ENCODE results near the gene NEUROG1.

The NEUROG1 gene

GRCh38 chr5:135491552-135492318 is 44.0 kb downstream of the NEUROG1 start:
- DNase-seq: peak; percentile 96

- DNase-seq: peak; percentile 37
Observed at GRCh38 chr5:135491038-135491551, 44.7 kb downstream of the NEUROG1 start.

- DNase-seq: no peak
Observed at GRCh38 chr5:135490245-135491037, 45.3 kb downstream of the NEUROG1 start.

GRCh38 chr5:135489466-135490244 is 46.1 kb downstream of the NEUROG1 start:
- peak; percentile 83 for DNase-seq

GRCh38 chr5:135488727-135489465 is 46.9 kb downstream of the NEUROG1 start:
- peak; percentile 98 for DNase-seq

DNA sequence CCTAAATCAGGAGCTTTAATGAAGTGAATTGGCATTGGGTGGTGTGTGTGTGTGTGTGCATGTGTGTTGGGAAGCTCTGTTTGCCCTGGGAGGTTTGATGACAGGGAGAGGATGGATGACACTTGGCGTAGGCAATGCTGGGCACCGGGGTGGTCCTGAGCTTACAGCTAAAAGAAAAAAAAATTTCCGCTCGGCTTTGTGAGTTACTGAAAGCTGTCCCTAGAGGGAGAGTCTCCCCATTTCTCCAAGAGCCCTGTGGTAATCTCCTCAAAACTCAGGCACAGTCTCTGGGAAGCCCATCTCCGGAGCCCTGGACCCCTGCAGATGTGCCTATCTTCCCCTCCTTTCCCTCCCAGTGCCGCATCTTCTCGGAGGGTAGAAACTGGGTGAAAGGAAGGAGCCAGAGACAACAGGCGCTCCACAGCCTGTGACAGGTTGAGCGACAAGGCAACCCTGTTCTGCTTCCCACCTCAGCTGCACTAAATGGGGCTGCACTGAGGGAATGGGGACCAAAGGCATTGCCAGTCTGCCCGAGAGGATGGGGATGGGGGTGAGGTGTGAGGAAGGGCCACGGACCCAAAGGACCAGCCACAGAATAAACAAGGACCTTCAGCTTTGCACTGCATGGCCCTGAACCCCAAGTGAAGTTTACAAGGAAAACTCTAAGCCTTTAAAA is 47.8 kb downstream of the NEUROG1 start:
- DNase-seq: peak; percentile 53

- DNase-seq: peak; percentile 73
Observed at GRCh38 chr5:135487037-135487395, 48.7 kb downstream of the NEUROG1 start.

DNA sequence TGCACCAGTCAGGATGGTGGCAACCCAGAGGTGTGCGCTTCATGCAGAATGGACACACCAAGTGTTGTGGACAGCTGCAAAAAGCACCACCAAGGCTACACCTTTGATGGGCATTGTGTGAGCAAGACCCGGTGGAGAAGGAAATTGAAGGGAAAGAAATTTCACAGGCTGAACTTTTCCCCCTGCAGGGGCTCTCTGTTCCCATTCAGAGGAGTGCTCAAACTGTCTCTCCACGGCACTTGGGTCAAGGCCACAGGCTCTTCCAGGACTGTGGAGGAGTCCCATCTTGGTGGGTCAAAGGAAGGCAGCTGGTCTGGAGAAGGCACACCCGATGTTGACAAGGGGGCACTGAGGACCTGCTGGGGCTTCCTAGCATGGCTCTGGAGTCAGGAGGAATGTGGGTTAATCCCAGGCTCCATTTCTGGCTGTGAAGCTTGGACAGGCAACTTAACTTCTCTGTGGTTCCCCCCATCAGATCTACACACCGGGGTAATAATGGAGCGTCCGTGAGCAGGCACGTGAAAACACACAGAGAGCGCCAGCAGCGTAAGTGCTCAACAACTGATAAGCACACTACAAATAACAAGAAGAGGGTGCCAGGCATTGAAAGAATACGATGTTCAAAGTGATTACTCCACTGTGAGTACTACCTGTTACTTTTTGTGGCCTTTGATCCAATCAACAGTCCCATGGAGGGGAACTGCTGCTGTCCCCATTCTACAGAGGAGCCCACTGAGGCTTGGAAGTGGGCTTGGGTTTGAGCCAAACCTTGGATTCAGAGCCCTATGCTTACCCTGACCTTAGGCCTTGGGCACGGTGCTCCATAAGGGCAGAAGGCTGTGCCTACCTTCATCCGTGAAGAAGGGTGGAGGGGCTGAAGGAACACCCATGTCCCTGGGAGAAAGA is 49.4 kb downstream of the NEUROG1 start:
- no peak for DNase-seq

- no peak for DNase-seq
Observed at GRCh38 chr5:135484674-135485086, 51.1 kb downstream of the NEUROG1 start.

Measured in NCI-H69 (cell line).